ENCODE measurements around the gene TRPM3. TPM values are rescaled to one million over a fixed set of nuclear protein-coding genes. Genes with fewer than 3 reads are reported as not detected.

TRPM3 gene
- total RNA-seq, 1 experiment from 2014 or later, result 0.03 TPM

- no peak for DNase-seq (ENCODE audit: low read depth in 1 of 2, low spot score in 2 of 2)
- no peaks in the 10 kb centered on the region for H3K9me3 ChIP-seq (replicated peaks)
- H3K4me3 ChIP-seq, result no peak overlapping the region
- no peaks in the 10 kb centered on the region for H3K4me1 ChIP-seq (replicated peaks)
- no peak overlapping the region for H3K27ac ChIP-seq
- no peaks in the 10 kb centered on the region for H3K27me3 ChIP-seq (replicated peaks)
- no peaks in the 10 kb centered on the region for H3K36me3 ChIP-seq
Observed at GRCh38 chr9:70795841-70796240, 325.6 kb downstream of the TRPM3 start.

DNA sequence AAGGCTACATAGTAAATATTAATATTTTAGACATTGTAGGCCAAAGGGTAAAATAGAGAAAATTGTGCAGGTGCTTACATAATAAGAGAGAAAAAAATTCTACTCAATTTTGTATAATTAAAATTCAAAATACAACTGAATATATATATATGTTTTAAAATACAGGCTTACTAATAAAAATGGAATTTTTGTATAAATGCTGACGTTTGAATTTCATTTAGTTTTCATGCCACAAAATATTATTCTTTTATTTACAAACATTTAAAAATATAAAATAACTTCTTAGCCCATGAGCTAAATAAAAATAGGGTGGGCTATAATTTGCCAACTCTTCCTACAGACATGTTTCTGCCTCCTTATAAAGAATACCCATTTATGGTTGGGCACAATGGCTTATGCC, 328.6 kb downstream of the TRPM3 start:
- Histone ChIP-seq H3K27ac (no peak overlapping the region), H3K4me3 (no peak overlapping the region), H3K36me3 (no peaks in the 10 kb centered on the region), H3K9me3 (replicated peaks) (no peaks in the 10 kb centered on the region), H3K27me3 (replicated peaks) (no peaks in the 10 kb centered on the region), H3K4me1 (replicated peaks) (no peaks in the 10 kb centered on the region)
- DNase-seq (ENCODE audit: low read depth in 1 of 2, low spot score in 2 of 2), result no peak

GRCh38 chr9:70791936-70792335, 329.5 kb downstream of the TRPM3 start:
- Histone ChIP-seq H3K36me3 (no peaks in the 10 kb centered on the region), H3K4me3 (no peak overlapping the region), H3K9me3 (replicated peaks) (no peaks in the 10 kb centered on the region), H3K27me3 (replicated peaks) (no peaks in the 10 kb centered on the region), H3K4me1 (replicated peaks) (no peaks in the 10 kb centered on the region), H3K27ac (no peak overlapping the region)
- DNase-seq (ENCODE audit: low read depth in 1 of 2, low spot score in 2 of 2), result no peak

DNA sequence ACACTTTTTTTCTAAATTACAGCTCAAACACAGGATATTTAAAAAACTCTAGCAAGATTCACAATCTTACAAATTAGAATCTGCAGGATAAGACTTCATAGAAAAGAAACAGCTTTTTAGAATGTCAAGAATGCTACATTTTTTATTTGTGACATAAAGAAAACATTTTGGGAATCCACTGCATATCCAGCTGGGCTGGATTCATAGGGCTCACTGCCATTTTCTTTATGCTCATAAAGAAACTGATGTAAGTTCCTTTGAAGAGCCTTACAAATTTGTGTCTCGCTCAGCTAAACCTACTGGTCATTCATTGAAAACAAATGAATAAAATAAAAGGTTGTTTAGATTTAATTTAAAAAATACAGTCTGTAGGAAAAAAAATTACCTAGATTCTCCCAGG, 332.3 kb downstream of the TRPM3 start:
- Histone ChIP-seq H3K4me3 (no peak overlapping the region), H3K27ac (no peak overlapping the region), H3K36me3 (no peaks in the 10 kb centered on the region), H3K4me1 (replicated peaks) (no peaks in the 10 kb centered on the region), H3K9me3 (replicated peaks) (no peaks in the 10 kb centered on the region), H3K27me3 (replicated peaks) (no peaks in the 10 kb centered on the region)
- no peak for DNase-seq (ENCODE audit: low read depth in 1 of 2, low spot score in 2 of 2)

- no peak overlapping the region for H3K4me3 ChIP-seq
Observed at GRCh38 chr9:70784456-70784855, 337.0 kb downstream of the TRPM3 start.

GRCh38 chr9:70778568-70778967, 342.9 kb downstream of the TRPM3 start:
- no peaks in the 10 kb centered on the region for H3K36me3 ChIP-seq
- no peaks in the 10 kb centered on the region for H3K9me3 ChIP-seq (replicated peaks)
- H3K27me3 ChIP-seq (replicated peaks), result no peaks in the 10 kb centered on the region
- no peak overlapping the region for H3K4me3 ChIP-seq
- no peak for DNase-seq (ENCODE audit: low read depth in 1 of 2, low spot score in 2 of 2)
- no peaks in the 10 kb centered on the region for H3K4me1 ChIP-seq (replicated peaks)
- H3K27ac ChIP-seq, result no peak overlapping the region

More at GRCh38 chr9:70784456-70784855, 337.0 kb downstream of the TRPM3 start:
- Histone ChIP-seq H3K9me3 (replicated peaks) (no peaks in the 10 kb centered on the region), H3K36me3 (no peaks in the 10 kb centered on the region), H3K27ac (no peak overlapping the region), H3K27me3 (replicated peaks) (no peaks in the 10 kb centered on the region), H3K4me1 (replicated peaks) (no peaks in the 10 kb centered on the region)
- no peak for DNase-seq (ENCODE audit: low read depth in 1 of 2, low spot score in 2 of 2)

DNA sequence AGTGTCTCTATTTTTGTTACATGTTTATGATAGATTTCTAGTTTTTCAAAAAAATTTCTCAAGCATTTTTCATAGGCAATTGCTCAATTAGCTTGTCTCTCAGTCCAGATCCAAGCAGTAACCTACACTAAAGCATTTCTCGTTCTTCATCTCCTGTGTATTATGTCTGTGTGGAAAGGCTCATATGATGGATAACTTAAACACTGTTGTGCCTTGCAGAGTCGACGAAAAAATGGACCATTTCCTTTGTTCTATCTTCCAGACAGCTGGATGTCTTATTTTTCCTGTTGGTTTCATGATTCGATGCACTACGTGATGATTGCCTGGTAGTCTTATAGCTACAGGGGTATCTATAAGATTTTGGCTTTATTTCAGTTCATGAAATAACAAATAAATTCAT, 347.8 kb downstream of the TRPM3 start:
- no peaks in the 10 kb centered on the region for H3K4me1 ChIP-seq (replicated peaks)
- H3K27me3 ChIP-seq (replicated peaks), result no peaks in the 10 kb centered on the region
- H3K36me3 ChIP-seq, result no peaks in the 10 kb centered on the region
- no peak for DNase-seq (ENCODE audit: low read depth in 1 of 2, low spot score in 2 of 2)
- H3K4me3 ChIP-seq, result no peak overlapping the region
- no peaks in the 10 kb centered on the region for H3K9me3 ChIP-seq (replicated peaks)
- H3K27ac ChIP-seq, result no peak overlapping the region

DNA sequence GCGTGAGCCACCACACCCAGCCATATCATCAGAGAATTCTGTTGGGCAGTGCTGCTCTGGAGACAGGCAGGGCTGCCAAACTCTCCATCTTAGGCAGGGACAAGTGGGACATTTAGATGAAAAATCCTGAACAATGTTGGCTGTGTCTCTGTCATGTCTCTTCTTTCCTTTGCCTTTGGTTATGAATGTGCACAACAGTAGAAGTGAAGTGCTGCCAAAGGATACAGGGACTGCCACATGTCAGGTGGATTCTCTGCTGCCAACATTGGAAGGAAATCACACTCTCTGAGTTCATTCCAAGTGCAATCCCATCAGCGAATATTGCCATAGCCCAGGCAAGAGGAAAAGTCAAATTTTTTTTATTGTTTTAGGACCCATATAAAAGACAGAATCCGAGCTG, 348.8 kb downstream of the TRPM3 start:
- no peak for DNase-seq (ENCODE audit: low read depth in 1 of 2, low spot score in 2 of 2)
- no peaks in the 10 kb centered on the region for H3K9me3 ChIP-seq (replicated peaks)

GRCh38 chr9:70765946-70766345, 355.5 kb downstream of the TRPM3 start:
- DNase-seq (ENCODE audit: low read depth in 1 of 2, low spot score in 2 of 2), result no peak
- H3K36me3 ChIP-seq, result no peaks in the 10 kb centered on the region
- no peaks in the 10 kb centered on the region for H3K9me3 ChIP-seq (replicated peaks)
- H3K27ac ChIP-seq, result no peak overlapping the region
- H3K27me3 ChIP-seq (replicated peaks), result no peaks in the 10 kb centered on the region
- H3K4me1 ChIP-seq (replicated peaks), result no peaks in the 10 kb centered on the region
- H3K4me3 ChIP-seq, result no peak overlapping the region

More for the DNA sequence above, 348.8 kb downstream of the TRPM3 start:
- no peaks in the 10 kb centered on the region for H3K36me3 ChIP-seq
- no peaks in the 10 kb centered on the region for H3K27me3 ChIP-seq (replicated peaks)
- H3K27ac ChIP-seq, result no peak overlapping the region
- H3K4me3 ChIP-seq, result no peak overlapping the region
- no peaks in the 10 kb centered on the region for H3K4me1 ChIP-seq (replicated peaks)

DNA sequence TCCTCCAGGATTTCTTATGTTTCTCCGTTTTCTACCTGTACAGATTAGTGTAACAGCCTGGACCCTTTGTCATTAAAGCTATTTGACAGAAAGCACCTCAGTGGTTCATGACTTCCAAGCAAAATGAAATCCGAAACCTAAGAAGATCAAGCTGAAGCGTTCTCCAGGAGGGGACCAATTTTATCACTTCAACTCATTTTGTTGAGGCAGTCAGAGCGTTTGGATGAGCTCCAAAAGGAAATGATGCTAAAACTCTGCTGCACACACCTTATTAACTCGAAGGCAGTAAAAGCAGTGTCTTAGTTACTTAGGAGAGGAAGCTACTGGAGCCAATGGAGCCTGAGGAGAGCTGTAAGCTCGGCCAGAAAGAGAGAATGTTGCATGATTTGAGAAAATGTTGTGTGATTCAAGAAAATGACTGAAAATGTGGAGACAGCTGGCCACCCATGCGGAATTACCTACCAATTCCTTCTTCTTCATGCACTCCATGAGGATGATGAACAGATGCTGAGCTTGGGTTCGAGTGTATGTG, 360.2 kb downstream of the TRPM3 start:
- Histone ChIP-seq H3K27ac (no peak overlapping the region), H3K4me1 (replicated peaks) (no peaks in the 10 kb centered on the region), H3K36me3 (no peaks in the 10 kb centered on the region), H3K27me3 (replicated peaks) (no peaks in the 10 kb centered on the region), H3K4me3 (no peak overlapping the region), H3K9me3 (replicated peaks) (no peaks in the 10 kb centered on the region)
- no peak for DNase-seq (ENCODE audit: low read depth in 1 of 2, low spot score in 2 of 2)

- H3K36me3 ChIP-seq, result no peaks in the 10 kb centered on the region
- H3K4me3 ChIP-seq, result no peak overlapping the region
- DNase-seq (ENCODE audit: low read depth in 1 of 2, low spot score in 2 of 2), result no peak
- H3K9me3 ChIP-seq (replicated peaks), result no peaks in the 10 kb centered on the region
- H3K27me3 ChIP-seq (replicated peaks), result no peaks in the 10 kb centered on the region
- H3K4me1 ChIP-seq (replicated peaks), result no peaks in the 10 kb centered on the region
- no peak overlapping the region for H3K27ac ChIP-seq
Observed at GRCh38 chr9:70760228-70760627, 361.2 kb downstream of the TRPM3 start.

- Histone ChIP-seq H3K9me3 (replicated peaks) (no peaks in the 10 kb centered on the region), H3K36me3 (no peaks in the 10 kb centered on the region), H3K4me3 (no peak overlapping the region), H3K27me3 (replicated peaks) (no peaks in the 10 kb centered on the region), H3K27ac (no peak overlapping the region), H3K4me1 (replicated peaks) (no peaks in the 10 kb centered on the region)
- DNase-seq (ENCODE audit: low read depth in 1 of 2, low spot score in 2 of 2), result no peak
Observed at GRCh38 chr9:70753311-70753710, 368.1 kb downstream of the TRPM3 start.

- Histone ChIP-seq H3K36me3 (no peaks in the 10 kb centered on the region), H3K4me1 (replicated peaks) (no peaks in the 10 kb centered on the region), H3K27ac (no peak overlapping the region), H3K4me3 (no peak overlapping the region), H3K9me3 (replicated peaks) (no peaks in the 10 kb centered on the region), H3K27me3 (replicated peaks) (no peaks in the 10 kb centered on the region)
- no peak for DNase-seq (ENCODE audit: low read depth in 1 of 2, low spot score in 2 of 2)
Observed at GRCh38 chr9:70749066-70749465, 372.4 kb downstream of the TRPM3 start.

GRCh38 chr9:70747261-70747718, 374.1 kb downstream of the TRPM3 start:
- no peak overlapping the region for H3K4me3 ChIP-seq
- H3K9me3 ChIP-seq (replicated peaks), result no peaks in the 10 kb centered on the region
- no peak overlapping the region for H3K27ac ChIP-seq
- no peaks in the 10 kb centered on the region for H3K27me3 ChIP-seq (replicated peaks)
- no peaks in the 10 kb centered on the region for H3K4me1 ChIP-seq (replicated peaks)
- DNase-seq (ENCODE audit: low read depth in 1 of 2, low spot score in 2 of 2), result no peak
- H3K36me3 ChIP-seq, result no peaks in the 10 kb centered on the region

GRCh38 chr9:70746760-70747159, 374.7 kb downstream of the TRPM3 start:
- Histone ChIP-seq H3K4me3 (no peak overlapping the region), H3K4me1 (replicated peaks) (no peaks in the 10 kb centered on the region), H3K27me3 (replicated peaks) (no peaks in the 10 kb centered on the region), H3K9me3 (replicated peaks) (no peaks in the 10 kb centered on the region), H3K27ac (no peak overlapping the region), H3K36me3 (no peaks in the 10 kb centered on the region)
- no peak for DNase-seq (ENCODE audit: low read depth in 1 of 2, low spot score in 2 of 2)
